ENCODE measurements around the gene SGPP2. TPM values are rescaled to one million over a fixed set of nuclear protein-coding genes. Genes with fewer than 3 reads are reported as not detected.

SGPP2 gene
- total and polyA plus RNA-seq, 2 experiments from 2014 or later, result 0.08 TPM; not detected in 1

DNA sequence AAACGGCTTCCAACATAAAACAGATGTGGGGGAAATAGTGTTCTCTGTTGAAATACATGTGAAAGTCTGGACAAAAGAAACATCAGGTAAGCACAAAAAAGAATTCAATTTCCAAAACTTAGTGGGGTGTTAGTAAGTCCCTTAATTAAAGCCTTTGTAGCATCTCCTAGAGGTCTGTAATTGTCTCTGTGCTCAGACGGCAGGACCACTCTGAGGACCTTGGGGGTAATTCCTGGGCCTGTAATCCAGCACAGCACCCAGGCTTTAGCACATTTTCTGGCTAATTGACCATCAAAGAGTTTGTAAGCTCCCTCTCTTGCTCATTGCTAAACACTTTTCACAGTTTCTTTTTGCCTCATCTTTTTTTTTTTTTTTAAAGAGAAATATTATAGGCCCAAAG is 151.3 kb downstream of the SGPP2 start:
- Histone ChIP-seq H3K4me1 (ENCODE audit: insufficient read depth) (no peaks in the 10 kb centered on the region), H3K4me3 (no peak overlapping the region), H3K36me3 (ENCODE audit: insufficient read depth) (no peaks in the 10 kb centered on the region), H4K20me1 (replicated peaks; ENCODE audit: insufficient read depth) (no peaks in the 10 kb centered on the region), H3K79me2 (replicated peaks; ENCODE audit: insufficient read depth) (no peaks in the 10 kb centered on the region), H3F3A (replicated peaks; ENCODE audit: low read depth) (no peaks in the 10 kb centered on the region), H3K27me3 (ENCODE audit: insufficient read depth) (no peaks in the 10 kb centered on the region), H2AFZ (no peak overlapping the region), H3K4me2 (no peak overlapping the region), H3K9me2 (ENCODE audit: insufficient read depth) (no peaks in the 10 kb centered on the region), H3K27ac (ENCODE audit: low read depth) (no peak overlapping the region)
- H3K27me3 Mint-ChIP-seq (ENCODE audit: insufficient read depth, low read depth, poor library complexity), result peaks cover 3% of the 10 kb centered on the region
- no peak overlapping the region for H3K4me3 Mint-ChIP-seq
- no peak overlapping the region for H3K27ac Mint-ChIP-seq
- no peak for TF ChIP-seq ZNF114 (CRISPR knock-in tag; IDR thresholded peaks at IDR 0.05)
- TF ChIP-seq EZH2 (IDR thresholded peaks at IDR 0.05; ENCODE audit: low read depth, unreplicated experiment), result no peak
- TF ChIP-seq POLR2AphosphoS5 (IDR thresholded peaks at IDR 0.05; ENCODE audit: low read depth), result no peak
- TF ChIP-seq ZNF331 (CRISPR knock-in tag; IDR thresholded peaks at IDR 0.05; ENCODE audit: low read depth), result no peak
- TF ChIP-seq, protein P1, sequence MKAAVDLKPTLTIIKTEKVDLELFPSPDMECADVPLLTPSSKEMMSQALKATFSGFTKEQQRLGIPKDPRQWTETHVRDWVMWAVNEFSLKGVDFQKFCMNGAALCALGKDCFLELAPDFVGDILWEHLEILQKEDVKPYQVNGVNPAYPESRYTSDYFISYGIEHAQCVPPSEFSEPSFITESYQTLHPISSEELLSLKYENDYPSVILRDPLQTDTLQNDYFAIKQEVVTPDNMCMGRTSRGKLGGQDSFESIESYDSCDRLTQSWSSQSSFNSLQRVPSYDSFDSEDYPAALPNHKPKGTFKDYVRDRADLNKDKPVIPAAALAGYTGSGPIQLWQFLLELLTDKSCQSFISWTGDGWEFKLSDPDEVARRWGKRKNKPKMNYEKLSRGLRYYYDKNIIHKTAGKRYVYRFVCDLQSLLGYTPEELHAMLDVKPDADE (IDR thresholded peaks at IDR 0.05), result no peak
- no peak for TF ChIP-seq STAT1 (IDR thresholded peaks at IDR 0.05; ENCODE audit: unreplicated experiment)
- TF ChIP-seq ZNF462 (CRISPR knock-in tag; IDR thresholded peaks at IDR 0.05), result no peak
- TF ChIP-seq JUNB (IDR thresholded peaks at IDR 0.05; ENCODE audit: unreplicated experiment), result no peak
- no peak for TF ChIP-seq NANOG (IDR thresholded peaks at IDR 0.05; ENCODE audit: borderline replicate concordance)
- TF ChIP-seq CREB1 (CRISPR knock-in tag; IDR thresholded peaks at IDR 0.05; ENCODE audit: low read depth), result no peak
- TF ChIP-seq REST (IDR thresholded peaks at IDR 0.05; ENCODE audit: unreplicated experiment), result no peak
- no peak for TF ChIP-seq CTCF (conservative IDR thresholded peaks at IDR 0.05; ENCODE audit: low read depth in 2 of 2)
- no peak for TF ChIP-seq EZH2phosphoT487 (IDR thresholded peaks at IDR 0.05; ENCODE audit: unreplicated experiment)
- ATAC-seq (peak; percentile 44), DNase-seq (ENCODE audit: low spot score) (no peak)
- H3K9me3 Mint-ChIP-seq, result no peaks in the 10 kb centered on the region
- peaks cover 11% of the 10 kb centered on the region; the same call in 2 of the 3 replicates for H3K36me3 Mint-ChIP-seq (ENCODE audit: low read depth)
- H3K4me1 Mint-ChIP-seq, result peaks cover 17% of the 10 kb centered on the region; the same call in 2 of the 3 replicates
